ENCODE measurements around the gene GTF3A.
A peak's percentile ranks its signal among the peaks of the same experiment; 100 is the strongest.
"Not testable (repeated sequence)": the region's sequence is repeated elsewhere in the genome, so short reads cannot be mapped to it uniquely, and the experiment has no call there.

GTF3A gene

DNA sequence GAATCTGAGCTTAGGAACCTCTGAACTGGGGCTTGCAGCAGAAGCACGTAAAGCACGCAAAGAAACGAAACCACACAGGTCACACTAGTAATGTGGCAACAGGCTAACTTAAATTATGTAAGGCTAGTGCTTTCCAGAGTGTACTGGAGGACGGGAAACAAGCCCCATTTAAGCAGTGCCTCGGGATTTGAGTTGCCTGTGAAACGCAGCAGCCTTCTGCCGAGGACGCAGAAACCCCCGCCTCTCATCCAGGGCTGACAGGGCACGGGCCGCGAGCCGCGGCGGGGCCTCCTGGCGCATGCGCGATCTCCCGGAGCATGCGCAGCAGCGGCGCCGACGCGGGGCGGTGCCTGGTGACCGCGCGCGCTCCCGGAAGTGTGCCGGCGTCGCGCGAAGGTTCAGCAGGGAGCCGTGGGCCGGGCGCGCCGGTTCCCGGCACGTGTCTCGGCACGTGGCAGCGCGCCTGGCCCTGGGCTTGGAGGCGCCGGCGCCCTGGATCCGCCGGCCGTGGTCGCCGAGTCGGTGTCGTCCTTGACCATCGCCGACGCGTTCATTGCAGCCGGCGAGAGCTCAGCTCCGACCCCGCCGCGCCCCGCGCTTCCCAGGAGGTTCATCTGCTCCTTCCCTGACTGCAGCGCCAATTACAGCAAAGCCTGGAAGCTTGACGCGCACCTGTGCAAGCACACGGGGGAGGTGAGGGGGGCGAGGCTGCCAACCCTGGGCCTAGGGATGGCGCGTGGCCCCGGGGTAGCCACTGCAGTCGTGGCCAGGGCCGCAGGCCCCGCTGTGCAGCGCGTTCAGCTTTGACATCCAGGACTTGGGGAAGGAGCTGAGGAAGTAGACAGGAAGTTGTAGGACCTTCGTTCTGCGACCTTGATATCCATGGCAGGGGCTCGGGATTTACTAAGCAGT lies at the start of gene GTF3A:
Gene GTF3A (plus strand): TSS at position 374 of the 912 bp plus-strand sequence.
- peak; percentile 90 for DNase-seq

- peak; percentile 65 for DNase-seq
Measured at GRCh38 chr13:27374650-27375049, 49.8 kb upstream of the GTF3A start.

DNA sequence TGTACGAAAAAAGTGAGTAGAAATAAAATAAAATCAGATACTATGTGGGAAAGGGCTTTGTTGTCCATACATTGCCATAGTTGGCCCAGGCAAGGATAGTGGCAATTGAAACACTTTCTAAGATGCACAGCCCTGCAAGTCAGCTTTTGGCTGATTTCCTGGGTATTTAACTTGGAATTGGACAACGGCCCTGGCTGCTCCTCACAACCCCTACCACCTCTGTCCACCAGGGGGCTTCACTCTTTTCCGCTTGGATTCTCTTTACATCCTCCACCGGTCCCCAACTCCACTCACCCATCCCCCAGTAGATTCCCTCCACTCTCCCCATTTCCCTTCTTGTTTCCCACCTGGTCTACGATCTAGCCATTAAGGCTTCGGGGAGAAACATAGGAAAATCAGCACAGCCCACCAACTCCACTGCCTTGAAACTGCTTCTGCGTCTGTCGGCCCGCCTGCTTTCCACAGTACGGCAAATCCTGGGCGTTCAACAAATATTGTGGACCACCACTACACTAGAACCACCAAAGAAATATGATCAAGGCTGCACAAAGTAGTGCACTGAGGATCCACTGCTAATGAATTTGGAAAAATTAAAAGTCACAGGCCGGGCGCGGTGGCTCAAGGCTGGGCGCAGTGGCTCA lies 48.6 kb upstream of the GTF3A start:
- peak; percentile 53 for DNase-seq

DNA sequence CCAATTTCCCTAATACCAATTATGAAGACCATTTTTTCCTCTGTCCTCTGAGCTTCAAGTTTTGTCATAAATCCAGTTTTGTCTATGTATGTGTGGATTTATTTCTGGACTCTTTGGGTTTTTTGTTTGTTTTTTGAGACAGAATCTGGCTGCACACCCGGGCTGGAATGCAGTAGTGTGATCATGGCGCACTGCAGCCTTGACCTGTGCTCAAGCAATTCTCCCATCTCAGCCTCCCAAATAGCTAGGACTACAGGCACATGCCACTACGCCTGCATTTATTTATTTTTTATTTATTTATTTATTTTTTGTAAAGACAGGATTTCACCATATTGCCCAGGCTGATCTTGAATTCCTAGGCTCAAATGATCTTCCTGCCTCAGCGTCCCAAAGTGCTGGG lies 45.3 kb upstream of the GTF3A start:
- no peak for DNase-seq

DNA sequence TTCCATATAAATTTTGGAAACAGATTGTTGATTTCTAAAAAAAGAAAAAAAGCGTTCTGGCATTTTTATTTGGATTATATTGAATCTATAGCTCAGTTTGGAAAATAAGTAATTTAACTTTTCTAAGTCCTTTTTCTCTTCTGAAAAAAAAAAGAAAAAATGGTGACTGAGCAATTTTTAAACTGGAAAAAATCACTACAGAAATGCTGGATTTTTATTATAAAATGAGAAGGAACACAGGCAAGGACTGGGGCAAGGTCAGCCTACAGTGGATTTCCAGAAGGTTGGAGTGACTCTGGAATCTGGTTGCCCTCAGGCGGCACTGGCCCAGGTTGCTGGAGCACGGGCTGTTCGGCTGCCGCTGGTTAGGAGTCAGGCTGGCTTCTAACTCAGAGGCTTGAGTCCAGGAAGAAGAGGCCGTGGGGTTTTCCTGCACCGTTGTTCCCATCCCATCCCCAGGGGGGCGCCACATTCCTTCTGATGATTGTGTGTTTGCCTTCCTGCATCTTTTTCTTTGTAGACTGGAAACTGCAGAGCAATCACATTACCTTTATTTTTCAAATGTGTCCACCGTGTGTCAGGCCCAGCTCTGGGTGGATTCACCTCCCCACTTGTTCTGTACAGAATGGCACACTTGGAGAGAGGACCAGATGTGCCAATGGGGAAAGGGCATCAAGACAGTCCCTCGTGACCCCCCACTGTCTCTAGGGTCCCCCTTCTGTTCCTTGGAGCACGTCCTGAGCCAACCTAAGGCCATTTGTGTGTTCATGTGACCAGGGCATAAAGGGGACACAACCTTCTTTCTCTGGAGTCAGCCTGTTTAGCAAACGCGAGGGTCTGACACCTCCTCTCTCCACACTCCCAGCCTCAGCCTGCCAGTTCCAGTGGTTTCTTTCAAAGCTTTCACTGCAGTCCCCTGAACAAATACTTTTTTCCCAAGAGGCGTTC lies 44.5 kb upstream of the GTF3A start:
- peak; percentile 50 for DNase-seq

- no peak for DNase-seq
Measured at GRCh38 chr13:27381601-27382000, 42.8 kb upstream of the GTF3A start.

DNA sequence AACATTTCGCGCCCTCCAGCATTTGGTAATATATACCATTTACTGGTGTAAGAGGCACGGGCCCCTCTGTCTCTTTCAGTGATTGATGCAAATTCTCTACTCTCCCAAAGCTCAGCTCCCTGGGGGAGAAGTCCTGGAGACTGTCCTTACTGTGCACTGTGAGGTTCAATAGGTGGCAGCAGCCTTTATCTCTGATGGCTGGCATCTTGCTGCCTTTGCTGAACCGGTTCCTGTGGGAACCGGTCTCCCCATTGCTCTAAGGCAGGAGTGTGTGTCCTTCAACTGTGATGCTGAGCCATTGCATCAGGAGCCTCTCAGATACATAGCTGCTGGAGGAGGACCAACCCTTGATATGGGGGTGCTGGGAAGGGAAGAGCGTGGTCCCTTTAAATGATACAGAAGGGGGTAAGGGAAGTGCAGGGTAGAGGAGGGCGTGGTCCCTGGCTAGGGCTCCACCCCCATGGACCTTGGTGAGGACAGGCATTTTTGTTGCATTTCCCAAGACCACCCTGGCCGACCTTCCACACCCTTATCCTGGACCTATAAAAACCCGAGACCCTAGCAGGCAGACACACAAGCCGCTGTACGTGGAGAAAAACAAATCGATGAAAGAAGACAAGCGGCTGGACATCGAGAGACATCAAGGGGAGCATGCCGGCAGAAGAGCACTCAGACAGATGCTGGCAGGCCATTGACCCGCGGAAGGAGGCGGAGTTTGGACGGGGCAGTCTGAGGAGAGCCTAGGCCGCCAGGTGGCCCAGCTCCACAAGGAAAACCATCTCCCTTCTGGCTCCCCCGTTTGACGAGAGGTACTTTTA lies 41.1 kb upstream of the GTF3A start:
- no peak for DNase-seq

- no peak for DNase-seq
Measured at GRCh38 chr13:27384285-27384684, 40.1 kb upstream of the GTF3A start.

GRCh38 chr13:27388241-27388640 lies 36.2 kb upstream of the GTF3A start:
- DNase-seq: no peak

GRCh38 chr13:27389891-27390290 lies 34.5 kb upstream of the GTF3A start:
- no peak for DNase-seq

DNA sequence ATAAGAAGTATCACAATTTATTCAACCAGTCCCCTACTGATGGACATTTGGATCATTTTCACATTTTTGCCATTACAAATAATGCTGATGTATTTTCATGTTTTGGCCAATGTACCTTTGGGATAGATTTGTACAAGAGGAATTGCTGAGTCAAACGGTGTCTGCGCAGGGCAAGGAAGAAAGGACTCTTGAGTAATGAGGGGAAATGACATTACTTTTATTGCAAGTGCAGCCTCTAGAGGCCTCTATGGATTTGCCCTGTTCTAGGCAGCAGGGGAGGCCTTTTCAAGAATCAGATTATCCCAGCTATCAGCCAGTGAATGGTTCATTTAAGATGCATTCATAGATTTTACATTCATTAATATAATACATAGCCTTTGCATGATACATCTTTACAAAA lies 32.9 kb upstream of the GTF3A start:
- DNase-seq: no peak

GRCh38 chr13:27393101-27393500 lies 31.3 kb upstream of the GTF3A start:
- DNase-seq: no peak

DNA sequence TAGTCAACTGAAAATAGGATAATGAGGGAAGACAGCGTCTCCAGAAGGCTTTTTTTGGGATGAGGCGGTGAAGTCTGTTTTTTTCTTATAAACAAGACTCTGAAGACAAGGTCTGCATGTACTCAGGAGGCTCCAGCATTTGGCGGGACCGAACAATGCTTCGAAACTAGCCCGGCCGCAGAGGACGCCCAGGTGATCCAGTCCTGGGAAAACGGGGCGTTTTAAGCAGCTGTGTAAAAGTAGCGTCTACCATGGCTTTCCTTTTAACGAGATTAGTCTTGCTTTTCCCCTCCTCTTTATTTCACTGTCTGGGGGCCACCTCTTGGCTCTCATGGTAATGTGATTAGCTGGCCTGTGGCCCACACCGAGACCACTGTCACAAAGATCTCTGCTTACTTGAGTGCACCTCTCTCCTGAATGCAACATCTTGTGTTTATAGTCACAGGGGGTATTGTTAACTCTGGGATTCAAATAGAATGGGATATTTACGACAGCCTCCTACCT lies 29.4 kb upstream of the GTF3A start:
- DNase-seq: no peak

DNA sequence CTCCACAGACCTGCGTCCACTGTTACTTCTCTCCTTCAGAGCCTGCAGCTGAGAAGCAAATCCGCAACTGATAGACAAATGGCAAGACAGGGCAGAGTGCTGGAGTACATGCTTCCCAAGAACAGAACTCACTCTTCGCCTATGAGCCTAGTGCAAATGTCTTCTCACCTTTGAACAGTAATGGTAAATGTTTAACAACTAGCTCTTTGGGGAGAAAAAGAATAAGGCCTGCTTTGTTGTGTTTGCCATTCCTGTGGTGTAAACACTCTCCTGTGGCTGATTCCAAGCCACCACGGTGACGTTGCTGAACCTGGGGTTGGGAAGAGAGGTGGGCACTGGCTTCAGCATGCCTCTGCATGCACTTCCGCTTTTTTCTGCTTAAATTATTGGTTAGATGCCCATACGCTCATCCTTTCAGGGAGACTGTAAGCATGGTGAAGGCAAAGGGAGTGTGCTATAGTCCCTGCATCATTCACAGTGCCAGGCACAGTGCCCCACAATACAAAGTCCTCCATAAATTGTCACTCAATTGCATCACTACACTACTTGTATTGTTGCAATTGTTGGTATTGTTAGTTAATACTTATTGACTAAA lies 28.1 kb upstream of the GTF3A start:
- no peak for DNase-seq

- no peak for DNase-seq
Measured at GRCh38 chr13:27398360-27398759, 26.1 kb upstream of the GTF3A start.

DNA sequence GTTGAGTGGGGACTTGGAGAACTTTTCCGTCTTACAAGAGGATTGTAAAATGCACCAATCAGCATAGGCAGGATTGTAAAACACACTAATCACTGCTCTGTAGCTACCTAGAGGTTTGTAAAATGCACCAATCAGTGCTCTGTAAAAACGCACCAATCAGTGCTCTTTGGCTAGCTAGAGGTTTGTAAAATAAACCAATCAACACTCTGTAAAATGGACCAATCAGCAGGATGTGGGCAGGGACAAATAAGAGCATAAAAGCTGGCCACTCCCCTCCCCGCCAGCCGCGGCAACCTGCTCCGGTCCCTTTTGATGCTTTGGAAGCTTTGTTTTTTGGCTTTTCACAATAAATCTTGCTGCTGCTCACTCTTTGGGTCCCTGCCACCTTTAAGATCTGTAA lies 24.0 kb upstream of the GTF3A start:
- DNase-seq: not testable (repeated sequence)

DNA sequence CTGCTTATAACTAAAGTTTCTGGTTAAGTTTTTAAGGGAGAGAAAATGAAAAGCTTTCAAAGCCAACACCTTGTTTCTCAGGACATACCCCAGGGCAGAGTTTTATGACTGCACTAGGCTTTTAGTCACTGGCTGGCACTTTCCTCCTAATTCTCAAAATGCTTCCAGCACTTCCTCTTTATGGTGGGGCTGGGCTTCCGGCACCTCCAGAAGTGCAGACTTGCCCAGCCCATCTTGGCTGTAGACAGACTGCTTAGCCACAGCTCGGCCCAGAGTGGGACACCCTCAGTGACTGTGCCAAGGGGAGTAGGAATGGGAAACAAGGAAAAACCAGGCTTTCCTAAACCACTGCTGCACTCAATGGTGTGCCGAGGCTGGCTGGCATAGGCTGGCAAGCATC lies 23.2 kb upstream of the GTF3A start:
- DNase-seq: peak; percentile 35

DNA sequence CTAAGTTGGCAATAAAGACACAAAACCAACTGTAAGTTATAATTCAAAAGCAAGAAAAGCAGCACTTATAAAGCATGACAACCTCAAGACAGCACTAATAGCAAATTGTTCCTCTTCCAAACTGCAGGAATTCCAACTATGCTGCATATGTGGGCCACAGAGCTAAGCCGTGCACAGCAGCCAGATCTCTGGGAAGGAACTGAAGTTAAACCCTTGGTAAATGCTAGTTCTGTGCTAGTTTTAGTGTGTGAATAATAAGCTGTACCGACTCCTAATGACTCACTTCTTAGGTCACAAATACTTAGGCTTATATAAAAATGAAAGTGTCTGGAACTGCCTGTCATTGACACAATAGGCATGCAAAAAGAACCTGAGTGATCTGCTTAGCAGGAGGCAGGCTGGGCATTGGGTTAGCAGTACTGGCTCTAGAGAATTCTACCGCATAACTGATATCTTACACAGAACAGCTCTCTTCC lies 21.2 kb upstream of the GTF3A start:
- DNase-seq: no peak

DNA sequence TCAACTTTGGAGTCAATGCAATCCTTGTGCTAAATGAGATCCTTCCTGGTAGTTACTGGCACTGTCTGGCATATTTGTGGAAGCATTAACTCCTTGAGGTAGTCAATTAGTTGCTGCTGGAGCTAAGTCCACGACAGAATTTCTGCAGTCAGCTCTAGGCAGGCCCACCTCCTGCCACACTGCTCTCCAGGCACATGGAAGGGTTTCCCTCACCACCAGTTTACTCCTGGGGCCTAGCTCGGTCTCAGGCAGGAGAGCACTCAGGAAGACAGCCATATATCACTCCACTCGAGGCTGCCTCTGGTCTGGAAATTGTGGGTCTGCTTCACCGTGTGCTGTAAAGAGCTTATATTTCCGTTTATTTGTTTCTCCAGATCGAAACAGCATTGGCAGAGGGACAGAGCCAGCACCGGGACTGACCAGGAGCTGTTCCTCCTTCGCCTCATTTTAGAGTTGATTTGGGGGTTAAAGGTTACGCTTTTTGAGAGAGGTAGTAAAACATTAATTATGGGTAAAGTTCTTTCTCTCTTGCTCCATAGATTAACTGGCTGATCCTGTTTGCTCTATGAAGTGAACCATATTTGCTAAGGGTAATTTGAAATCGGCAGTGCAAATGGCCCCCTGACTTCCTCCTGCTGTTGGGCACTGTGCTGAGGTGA lies 20.6 kb upstream of the GTF3A start:
- DNase-seq: no peak

GRCh38 chr13:27404680-27405079 lies 19.7 kb upstream of the GTF3A start:
- no peak for DNase-seq

DNA sequence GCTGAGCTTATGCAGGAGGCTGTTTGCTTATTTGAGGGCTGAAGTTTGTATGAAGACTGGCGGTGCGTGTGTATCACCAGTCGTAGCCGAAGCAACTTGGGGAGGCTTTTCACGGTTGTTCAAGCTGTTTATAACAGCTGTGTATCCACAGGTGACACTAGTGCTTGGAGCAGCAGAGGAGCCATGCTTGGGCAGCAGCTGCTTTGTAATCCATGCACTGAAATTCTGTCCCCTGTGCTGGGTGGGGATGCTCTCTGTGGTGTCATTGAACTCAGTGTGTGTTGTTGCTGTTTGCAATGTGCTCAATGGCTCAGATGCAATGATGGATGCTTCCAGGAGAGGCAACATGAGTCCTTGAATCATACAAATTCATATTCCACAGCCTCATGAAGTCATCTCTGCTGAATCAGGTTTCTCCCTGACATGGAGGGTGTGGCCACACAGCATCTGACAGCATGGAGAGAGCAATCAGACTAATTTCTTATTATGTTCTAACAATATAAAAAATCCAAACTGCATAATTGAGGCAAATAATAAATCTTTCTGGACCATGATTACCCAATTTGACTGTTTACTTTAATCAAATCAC lies 18.8 kb upstream of the GTF3A start:
- no peak for DNase-seq

Data from RPMI8226 (cell line).